GM19324 (cell line): ENCODE results near the gene UTS2R.
"Not testable (repeated sequence)": the region's sequence is repeated elsewhere in the genome, so short reads cannot be mapped to it uniquely, and the experiment has no call there.

ENCODE experiments used
- ATAC-seq: cut with Tn5 transposase; IDR thresholded peaks from one replicate; pipeline ENCODE4 v1.9.1; 2021; ENCODE audit warnings: mild to moderate bottlenecking, moderate library complexity; ENCODE audit not compliant: unreplicated experiment, low FRiP score

Gene UTS2R

DNA sequence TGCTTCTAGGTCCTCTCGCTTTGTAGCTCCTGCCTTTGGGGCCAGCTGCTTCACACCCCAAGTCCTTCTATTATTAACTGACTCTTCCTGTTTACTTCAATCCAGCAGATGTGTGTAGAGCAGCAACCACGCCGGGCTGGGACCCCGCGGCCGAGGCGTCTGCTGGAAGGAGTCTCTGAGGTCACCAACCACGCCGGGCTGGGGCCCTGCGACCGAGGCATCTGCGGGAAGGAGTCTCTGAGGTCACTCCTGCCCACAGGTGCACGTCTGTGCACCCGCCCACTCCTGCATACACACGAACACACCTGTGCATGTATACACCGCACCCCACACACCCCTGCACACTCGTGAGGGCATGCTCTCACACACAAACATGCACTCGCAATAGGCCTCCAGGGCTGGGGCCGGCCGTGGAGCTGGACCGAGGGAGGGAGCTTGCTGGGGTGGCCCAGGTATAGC lies 20.3 kb upstream of the UTS2R start:
- peak; percentile 52 for ATAC-seq

DNA sequence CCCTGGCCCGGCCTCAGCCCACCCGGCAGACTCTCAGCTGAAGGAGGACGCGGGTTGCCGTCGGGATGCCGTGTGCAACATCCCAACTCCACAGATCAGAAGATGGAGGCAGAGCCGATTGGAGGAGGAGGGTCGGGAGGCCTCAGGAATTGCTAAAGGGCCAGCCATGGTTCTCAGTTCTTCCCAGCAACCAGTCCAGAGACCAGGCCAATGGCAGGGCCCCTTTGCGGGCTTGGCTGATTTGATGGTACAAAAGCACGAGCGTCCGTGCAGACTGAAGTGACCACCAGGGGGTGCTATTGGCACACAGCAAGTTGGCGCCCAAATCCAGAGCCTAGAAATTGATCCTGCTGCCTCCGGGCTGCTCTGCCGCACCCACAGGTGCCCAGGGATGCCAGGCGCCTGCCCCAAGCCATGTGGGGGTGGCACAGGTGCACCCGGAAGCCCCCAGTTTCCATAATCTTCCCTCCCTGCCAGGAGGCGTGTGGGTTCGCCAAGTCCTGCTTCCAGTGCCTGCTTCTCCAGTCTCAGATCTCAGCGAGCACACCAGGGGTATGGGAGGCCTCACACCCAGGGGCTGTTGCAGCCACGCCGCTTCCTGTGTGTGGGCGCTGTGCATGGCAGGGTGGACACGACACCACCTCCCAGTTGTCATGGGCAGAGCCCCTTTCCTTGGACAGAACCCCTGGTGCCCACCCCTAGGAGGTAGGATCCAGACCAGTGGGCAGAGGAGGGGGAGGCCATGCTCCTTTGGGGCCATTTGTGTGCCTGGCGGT lies 19.7 kb upstream of the UTS2R start:
- ATAC-seq = peak; percentile 36

DNA sequence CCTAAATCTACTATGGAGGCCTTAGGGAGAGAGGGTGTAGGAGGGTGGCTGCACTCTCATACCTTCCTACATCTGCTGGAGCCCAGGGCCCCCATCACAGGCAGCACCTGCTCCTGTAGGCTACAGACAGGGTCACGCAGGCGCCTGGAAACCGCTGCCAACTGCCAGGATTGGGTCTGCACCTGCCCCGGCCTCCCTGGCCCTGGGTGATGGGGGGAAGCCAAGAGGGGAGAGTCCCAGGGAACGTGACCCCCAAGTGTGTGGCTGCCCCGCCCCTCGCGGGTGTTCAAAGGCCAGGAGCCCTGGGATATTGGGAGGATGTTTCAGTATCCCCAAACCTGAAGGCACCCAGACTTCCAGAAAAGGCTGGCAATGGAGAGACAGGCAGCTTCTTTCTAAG lies 18.1 kb upstream of the UTS2R start:
- no peak for ATAC-seq

GRCh38 chr17:82354804-82355308 lies 16.7 kb upstream of the UTS2R start:
- ATAC-seq = no peak

- no peak for ATAC-seq
These were observed 15.7 kb upstream of the UTS2R start for GRCh38 chr17:82355770-82356427.

DNA sequence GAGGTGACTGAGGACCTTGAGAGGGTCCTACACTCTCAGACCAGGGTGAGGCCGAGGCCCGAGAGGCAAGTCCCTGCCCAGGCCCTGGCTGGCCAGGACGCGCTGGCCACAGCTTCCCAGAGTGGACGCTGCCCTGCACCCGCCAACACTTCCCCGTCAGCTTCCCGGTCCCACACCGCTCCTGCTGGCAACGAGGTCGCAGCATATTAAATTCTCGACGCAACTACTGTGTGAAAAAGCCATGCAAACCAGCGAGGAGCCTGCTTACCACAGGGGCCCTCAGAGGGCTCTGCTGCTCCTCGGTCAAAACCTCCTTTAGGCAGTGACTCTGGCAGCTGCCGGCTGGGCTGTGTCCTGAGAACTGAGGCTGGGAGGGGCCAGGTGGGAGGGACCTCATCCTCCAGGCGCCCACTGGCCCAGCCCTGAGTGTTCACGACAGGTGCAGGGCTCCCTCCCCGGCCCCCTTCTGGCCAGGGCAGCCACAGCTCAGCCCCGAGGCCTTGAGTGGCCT lies 14.7 kb upstream of the UTS2R start:
- ATAC-seq = no peak

GRCh38 chr17:82357394-82357793 lies 14.2 kb upstream of the UTS2R start:
- ATAC-seq = no peak

DNA sequence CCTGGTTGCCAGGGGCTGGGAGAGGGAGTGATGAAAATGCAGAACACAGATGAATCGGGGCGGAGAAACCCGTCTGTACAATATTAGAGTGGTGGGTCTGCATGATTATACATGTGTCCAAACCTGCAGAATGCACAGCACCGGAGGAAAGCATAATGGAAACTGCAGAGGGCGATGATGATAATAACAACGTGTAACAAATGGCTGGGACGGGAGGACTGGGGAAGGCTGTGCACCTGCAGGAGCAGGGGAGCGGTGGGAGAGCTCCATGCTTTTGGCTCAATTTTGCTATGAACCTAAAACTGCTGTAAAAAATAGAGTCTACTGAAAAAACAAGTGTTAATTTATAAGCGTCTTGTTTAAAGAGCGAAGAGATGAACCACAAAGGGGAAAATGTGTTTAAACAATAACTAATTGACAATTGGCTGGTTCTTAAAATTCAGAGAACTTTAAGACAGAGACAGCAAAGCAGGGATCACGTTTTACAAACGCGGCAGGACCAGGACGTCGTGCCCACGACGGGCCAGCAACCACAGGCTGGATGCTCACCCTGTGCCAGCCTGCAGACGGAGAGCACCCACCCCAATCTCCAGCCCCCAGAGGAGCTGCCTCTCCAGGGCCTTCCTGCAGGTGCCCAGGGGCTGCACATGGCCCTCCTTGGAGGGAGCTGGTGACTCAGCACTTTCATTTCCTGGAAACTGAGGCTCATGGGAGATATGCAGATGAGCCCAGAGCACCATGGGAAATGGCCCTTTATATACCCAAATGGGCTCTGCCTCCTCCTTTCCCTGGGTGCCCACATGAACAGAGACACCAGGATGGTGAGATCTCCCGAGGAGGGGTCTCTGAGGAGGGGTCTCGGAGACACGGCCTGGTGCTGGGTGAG lies 12.9 kb upstream of the UTS2R start, which contains the start of gene TEX19:
Gene TEX19 (plus strand): TSS at position 783 of the 886 bp plus-strand sequence. CDS start 2,904 bp downstream, outside the sequence.
- no peak for ATAC-seq

DNA sequence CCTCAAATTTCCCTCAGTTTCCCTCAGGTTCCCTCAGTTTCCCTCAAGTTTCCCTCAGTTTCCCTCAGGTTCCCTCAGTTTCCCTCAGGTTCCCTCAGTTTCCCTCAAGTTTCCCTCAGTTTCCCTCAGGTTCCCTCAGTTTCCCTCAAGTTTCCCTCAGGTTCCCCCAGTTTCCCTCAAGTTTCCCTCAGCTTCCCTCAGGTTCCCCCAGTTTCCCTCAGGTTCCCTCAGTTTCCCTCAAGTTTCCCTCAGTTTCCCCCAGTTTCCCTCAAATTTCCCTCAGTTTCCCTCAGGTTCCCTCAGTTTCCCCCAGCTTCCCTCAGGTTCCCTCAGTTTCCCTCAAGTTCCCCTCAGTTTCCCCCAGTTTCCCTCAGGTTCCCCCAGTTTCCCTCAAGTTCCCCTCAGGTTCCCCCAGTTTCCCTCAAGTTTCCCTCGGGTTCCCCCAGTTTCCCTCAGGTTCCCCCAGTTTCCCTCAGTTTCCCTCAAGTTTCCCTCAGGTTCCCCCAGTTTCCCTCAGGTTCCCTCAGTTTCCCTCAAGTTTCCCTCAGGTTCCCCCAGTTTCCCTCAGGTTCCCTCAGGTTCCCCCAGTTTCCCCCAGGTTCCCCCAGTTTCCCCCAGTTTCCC lies 12.0 kb upstream of the UTS2R start:
- ATAC-seq = not testable (repeated sequence)

DNA sequence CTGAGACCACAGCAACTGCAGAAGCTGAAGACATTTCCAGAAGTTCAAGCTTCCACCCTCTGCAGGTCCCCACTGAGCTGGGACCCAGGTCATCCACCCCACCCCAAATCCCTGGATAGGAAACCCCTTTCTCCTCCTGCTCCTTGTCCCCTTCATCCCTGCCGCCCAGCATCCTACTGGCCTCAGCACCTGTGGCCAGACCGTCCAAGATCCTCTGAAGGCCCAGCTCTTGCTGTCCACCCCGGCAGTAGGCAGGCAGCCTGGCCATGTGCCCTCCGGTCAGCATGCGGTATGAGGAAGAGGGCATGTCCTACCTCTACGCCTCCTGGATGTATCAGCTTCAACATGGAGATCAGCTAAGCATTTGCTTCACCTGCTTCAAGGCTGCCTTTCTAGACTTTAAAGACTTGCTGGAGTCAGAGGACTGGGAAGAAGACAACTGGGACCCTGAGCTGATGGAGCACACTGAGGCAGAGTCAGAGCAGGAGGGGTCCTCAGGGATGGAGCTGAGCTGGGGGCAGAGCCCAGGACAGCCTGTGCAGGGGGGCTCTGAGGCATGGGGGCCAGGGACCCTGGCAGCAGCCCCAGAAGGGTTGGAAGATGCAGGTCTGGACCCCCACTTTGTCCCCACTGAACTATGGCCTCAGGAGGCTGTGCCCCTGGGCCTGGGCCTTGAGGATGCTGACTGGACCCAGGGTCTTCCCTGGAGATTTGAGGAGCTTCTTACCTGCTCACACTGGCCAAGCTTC lies 9.5 kb upstream of the UTS2R start:
- ATAC-seq = no peak

- no peak for ATAC-seq
These were observed 5.8 kb upstream of the UTS2R start for GRCh38 chr17:82365606-82366295.

- no peak for ATAC-seq
These were observed 4.8 kb upstream of the UTS2R start for GRCh38 chr17:82366749-82367148.

DNA sequence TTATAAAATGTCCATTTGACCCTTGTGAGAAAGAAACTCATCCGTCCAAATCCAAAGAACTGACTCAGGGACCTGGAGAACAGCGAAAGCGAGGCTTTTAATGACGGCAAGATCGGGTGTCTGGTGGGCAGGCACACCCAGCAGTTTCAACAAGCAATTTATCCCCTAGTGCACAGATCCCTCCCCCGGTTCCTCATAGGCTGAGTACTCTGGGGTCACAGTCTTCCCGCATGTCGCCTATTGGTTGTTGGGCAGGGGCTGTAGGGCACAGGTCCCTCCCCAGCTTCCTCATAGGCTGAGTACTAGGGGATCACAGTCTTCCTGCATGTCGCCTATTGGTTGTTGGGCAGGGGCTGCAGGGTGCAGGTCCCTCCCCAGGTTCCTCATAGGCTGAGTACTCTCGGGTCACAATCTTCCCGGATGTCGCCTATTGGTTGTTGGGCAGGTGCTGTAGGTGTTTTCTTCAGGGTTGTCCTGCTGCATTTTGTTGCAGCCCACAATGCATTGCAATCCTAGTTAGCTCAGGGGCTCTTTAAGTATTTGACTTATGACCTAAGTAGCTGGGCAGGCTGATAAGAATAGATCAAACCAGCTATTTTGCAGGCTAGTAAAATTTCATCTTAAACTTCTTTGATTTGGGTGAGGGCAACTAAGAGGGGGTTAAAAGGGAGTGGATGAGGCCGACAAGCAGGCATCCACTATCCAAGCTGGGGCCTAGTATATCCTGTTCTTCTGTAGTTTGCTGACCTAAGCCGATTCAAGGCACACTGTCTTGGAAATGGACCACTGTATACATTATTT lies 3.6 kb upstream of the UTS2R start:
- ATAC-seq = no peak

- ATAC-seq = no peak
These were observed 2.4 kb upstream of the UTS2R start for GRCh38 chr17:82369211-82369610.

- no peak for ATAC-seq
These were observed 863 bp upstream of the UTS2R start for GRCh38 chr17:82370471-82371332.

DNA sequence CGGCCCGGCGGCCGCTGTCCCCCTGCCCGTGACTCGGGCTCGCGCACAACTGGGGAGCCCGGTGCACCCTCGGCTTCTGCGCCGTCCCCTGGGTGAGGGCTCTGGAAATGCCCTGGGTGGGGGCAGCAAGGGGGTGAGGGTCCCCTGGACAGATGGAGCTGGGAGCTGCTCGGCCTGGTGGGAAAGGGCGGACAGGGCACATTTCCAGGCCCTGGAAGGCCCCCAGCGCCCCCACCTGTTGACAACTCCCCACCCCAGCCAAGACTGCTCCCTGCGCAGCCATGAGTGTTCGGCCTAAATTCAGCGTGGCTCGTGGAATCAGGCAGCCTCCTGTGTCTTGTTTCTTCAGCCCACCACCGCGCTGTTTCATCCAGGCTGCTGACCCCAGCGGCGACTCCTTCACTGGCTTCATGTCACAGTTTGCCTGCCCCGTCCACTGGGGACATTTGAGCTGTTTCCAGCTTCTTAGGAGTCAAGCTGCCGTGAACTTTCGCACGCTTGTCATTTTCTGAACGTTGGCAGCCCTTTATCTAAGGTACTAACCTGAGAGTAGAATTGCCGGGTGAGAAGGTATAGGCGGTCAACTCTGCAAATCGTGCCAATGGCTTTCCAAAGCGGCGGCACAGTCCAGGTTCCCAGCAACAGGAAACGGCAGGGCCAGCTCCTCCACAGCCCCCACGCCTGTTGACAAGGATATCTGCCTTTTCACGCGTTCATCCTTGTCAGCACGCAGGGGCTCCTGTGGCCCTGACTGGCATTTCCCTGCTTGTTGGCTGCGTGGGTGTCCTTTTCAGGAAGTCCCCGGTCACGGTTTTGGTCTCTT lies 895 bp downstream of the UTS2R start:
- ATAC-seq = no peak
